Measurements from ENCODE around the gene BIRC2. TPM values are rescaled to one million over a fixed set of nuclear protein-coding genes. Genes with fewer than 3 reads are reported as not detected.
A peak's percentile ranks its signal among the peaks of the same experiment; 100 is the strongest.

BIRC2 gene
- total RNA-seq, 1 experiment from 2014 or later: 76.8 TPM

DNA sequence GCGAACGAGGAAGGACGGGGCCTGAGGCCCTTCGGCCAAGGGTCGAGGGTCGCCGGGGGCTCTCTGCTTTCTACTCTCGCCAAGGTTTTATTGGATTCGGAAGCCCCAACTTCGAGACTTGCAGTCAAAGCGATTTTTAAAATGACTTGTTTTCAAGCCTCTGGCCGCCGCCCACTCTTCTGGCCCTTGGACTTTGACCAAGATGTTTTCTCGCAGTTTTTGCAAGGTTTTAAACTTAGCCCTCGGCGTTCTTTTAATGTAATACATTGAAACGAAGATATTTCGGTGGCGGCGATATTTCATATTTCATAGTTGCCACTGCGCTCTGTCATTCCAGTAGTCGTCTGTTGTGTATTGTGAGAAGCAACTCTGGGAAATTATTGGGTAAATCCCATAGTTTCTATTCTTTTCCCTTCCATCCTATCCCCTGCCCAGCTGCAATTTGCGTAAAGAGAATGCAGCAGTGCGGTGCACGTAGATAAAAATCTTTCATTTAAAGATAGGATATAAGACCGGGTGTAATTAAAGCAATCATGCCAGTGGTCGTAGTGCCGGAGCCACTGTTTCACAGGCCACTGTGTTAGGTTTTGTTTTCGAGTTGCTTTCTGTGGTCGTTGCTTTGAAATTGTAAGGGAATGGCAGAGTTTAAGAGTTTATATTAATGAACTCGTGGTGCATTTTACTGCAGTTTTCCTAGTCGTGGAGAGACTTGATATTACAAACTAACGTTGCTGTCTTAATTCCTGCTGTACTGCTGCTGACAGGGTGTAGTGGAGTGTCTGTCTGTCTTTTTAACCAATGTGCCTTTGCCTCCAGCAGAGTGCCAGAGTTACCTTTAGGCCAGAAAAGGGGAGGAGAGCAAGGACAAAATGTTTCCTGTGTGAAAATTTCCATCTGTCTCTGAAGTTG lies 702 bp downstream of the BIRC2 start:
- in situ Hi-C loops (cut with HindIII; ENCODE audit: low pct_unique_long_range_greater_than_20kb, low sequenced_read_pairs) (no loop called here), intact Hi-C loops (cut with micrococcal nuclease; ENCODE audit: unreplicated experiment) (no loop called here)
- H3K36me3 ChIP-seq (ENCODE audit: control insufficient read depth, insufficient read depth, low read length): peaks cover 23% of the 10 kb centered on the region
- TF ChIP-seq TCF7L2 (IDR thresholded peaks at IDR 0.05; ENCODE audit: low read depth, low read length): no peak
- TF ChIP-seq POLR2AphosphoS5 (IDR thresholded peaks at IDR 0.05; ENCODE audit: low read depth, low read length): no peak
- TF ChIP-seq, protein P1, sequence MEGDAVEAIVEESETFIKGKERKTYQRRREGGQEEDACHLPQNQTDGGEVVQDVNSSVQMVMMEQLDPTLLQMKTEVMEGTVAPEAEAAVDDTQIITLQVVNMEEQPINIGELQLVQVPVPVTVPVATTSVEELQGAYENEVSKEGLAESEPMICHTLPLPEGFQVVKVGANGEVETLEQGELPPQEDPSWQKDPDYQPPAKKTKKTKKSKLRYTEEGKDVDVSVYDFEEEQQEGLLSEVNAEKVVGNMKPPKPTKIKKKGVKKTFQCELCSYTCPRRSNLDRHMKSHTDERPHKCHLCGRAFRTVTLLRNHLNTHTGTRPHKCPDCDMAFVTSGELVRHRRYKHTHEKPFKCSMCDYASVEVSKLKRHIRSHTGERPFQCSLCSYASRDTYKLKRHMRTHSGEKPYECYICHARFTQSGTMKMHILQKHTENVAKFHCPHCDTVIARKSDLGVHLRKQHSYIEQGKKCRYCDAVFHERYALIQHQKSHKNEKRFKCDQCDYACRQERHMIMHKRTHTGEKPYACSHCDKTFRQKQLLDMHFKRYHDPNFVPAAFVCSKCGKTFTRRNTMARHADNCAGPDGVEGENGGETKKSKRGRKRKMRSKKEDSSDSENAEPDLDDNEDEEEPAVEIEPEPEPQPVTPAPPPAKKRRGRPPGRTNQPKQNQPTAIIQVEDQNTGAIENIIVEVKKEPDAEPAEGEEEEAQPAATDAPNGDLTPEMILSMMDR (IDR thresholded peaks at IDR 0.05): no peak
- no peak for TF ChIP-seq SIN3A (IDR thresholded peaks at IDR 0.05; ENCODE audit: borderline replicate concordance, insufficient read depth, low read depth, low read length)
- TF ChIP-seq, protein P2, sequence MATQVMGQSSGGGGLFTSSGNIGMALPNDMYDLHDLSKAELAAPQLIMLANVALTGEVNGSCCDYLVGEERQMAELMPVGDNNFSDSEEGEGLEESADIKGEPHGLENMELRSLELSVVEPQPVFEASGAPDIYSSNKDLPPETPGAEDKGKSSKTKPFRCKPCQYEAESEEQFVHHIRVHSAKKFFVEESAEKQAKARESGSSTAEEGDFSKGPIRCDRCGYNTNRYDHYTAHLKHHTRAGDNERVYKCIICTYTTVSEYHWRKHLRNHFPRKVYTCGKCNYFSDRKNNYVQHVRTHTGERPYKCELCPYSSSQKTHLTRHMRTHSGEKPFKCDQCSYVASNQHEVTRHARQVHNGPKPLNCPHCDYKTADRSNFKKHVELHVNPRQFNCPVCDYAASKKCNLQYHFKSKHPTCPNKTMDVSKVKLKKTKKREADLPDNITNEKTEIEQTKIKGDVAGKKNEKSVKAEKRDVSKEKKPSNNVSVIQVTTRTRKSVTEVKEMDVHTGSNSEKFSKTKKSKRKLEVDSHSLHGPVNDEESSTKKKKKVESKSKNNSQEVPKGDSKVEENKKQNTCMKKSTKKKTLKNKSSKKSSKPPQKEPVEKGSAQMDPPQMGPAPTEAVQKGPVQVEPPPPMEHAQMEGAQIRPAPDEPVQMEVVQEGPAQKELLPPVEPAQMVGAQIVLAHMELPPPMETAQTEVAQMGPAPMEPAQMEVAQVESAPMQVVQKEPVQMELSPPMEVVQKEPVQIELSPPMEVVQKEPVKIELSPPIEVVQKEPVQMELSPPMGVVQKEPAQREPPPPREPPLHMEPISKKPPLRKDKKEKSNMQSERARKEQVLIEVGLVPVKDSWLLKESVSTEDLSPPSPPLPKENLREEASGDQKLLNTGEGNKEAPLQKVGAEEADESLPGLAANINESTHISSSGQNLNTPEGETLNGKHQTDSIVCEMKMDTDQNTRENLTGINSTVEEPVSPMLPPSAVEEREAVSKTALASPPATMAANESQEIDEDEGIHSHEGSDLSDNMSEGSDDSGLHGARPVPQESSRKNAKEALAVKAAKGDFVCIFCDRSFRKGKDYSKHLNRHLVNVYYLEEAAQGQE (IDR thresholded peaks at IDR 0.05; ENCODE audit: insufficient read depth in 1 of 2, low read depth in 2 of 2, low read length in 1 of 2): no peak
- peak overlapping the region; percentile 100 for H3K27ac ChIP-seq (ENCODE audit: low read length)
- no peaks in the 10 kb centered on the region for H3K9me3 ChIP-seq (ENCODE audit: control insufficient read depth, insufficient read depth, low read depth, low read length)
- ChIA-PET CTCF (interaction anchor here (0.7 kb wide), 1 partner anchor 488 kb away, joined by 12 read pairs; no protein-coding TSS in a partner anchor), POLR2A (no interaction called here)
- ATAC-seq (peak; percentile 0; the same call in 1 of the 2 replicates), DNase-seq (ENCODE audit: low read depth, low spot score) (no peak)
- H3K4me1 ChIP-seq (ENCODE audit: control insufficient read depth, insufficient read depth, low read length): peaks cover 47% of the 10 kb centered on the region
- peak overlapping the region; percentile 82 to 94 for H3K4me3 ChIP-seq (ENCODE audit: low read depth in 2 of 2, low read length in 2 of 2)
- H3K27me3 ChIP-seq (ENCODE audit: control insufficient read depth, insufficient read depth, low read length): no peaks in the 10 kb centered on the region
- BruUV-seq (replicated peaks): TSS peak; percentile 71

DNA sequence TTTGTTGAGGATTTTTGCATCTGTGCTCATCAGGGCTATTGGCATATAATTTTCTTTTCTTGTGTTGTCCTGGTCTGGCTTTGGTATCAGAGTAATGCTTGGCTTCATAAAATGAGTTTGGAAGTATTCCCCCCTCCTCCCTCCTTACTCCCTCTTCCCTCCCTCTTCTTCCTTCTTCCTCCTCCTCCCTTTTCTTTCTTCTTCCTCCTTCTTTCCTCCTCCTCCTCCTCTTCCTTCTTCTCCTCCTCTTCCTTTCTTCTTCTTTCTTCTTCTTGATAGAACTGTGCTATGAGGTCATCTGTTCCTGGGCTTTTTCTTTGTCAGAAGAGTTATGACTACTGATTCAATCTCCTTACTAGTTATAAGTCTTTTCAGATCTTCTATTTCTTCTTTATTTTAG lies 10.1 kb downstream of the BIRC2 start:
- Histone ChIP-seq H3K27me3 (ENCODE audit: control insufficient read depth, insufficient read depth, low read length) (no peaks in the 10 kb centered on the region), H3K27ac (ENCODE audit: low read length) (no peak overlapping the region), H3K4me3 (ENCODE audit: low read depth in 2 of 2, low read length in 2 of 2) (no peak overlapping the region), H3K4me1 (ENCODE audit: control insufficient read depth, insufficient read depth, low read length) (no peaks in the 10 kb centered on the region; the same call in 1 of the 2 replicates), H3K36me3 (ENCODE audit: control insufficient read depth, insufficient read depth, low read length) (peaks cover 22% of the 10 kb centered on the region), H3K9me3 (ENCODE audit: control insufficient read depth, insufficient read depth, low read depth, low read length) (no peaks in the 10 kb centered on the region; the same call in 1 of the 2 replicates)
- intact Hi-C loops (cut with micrococcal nuclease; ENCODE audit: unreplicated experiment) (no loop called here), in situ Hi-C loops (cut with HindIII; ENCODE audit: low pct_unique_long_range_greater_than_20kb, low sequenced_read_pairs) (no loop called here)
- no peak for DNase-seq (ENCODE audit: low read depth, low spot score)
- CTCF ChIA-PET: no interaction called here
- POLR2A ChIA-PET: no interaction called here
- no TSS peak for BruUV-seq (replicated peaks)
- ATAC-seq: no peak
- no peak for TF ChIP-seq TCF7L2 (IDR thresholded peaks at IDR 0.05; ENCODE audit: low read depth, low read length)
- TF ChIP-seq, protein P2 (IDR thresholded peaks at IDR 0.05; ENCODE audit: insufficient read depth in 1 of 2, low read depth in 2 of 2, low read length in 1 of 2): no peak
- TF ChIP-seq SIN3A (IDR thresholded peaks at IDR 0.05; ENCODE audit: borderline replicate concordance, insufficient read depth, low read depth, low read length): no peak
- TF ChIP-seq POLR2AphosphoS5 (IDR thresholded peaks at IDR 0.05; ENCODE audit: low read depth, low read length): no peak
- TF ChIP-seq, protein P1 (IDR thresholded peaks at IDR 0.05): no peak
